Naive thymus-derived CD8-positive, alpha-beta T cell (primary cell): Measurements from ENCODE around the gene HHAT. TPM values are rescaled to one million over a fixed set of nuclear protein-coding genes. Genes with fewer than 3 reads are reported as not detected.

Experiments
- ATAC-seq, 2 donors: fragments of 150-1000 bp; cut with Tn5 transposase in 1 of 2; sonication (Bioruptor Pico), chemical (Tn5 transposase) in 1 of 2; 1 replicate in 1 of 2; 2 replicates in 1 of 2; pipeline ENCODE4 v1.10.0; 2021; ENCODE audit warnings: mild to moderate bottlenecking in 2 of 2, moderate library complexity in 2 of 2
- POLR2A ChIA-PET: fragments of 350-600 bp; sonication (Branson Sonifier 250); formaldehyde crosslinking; loops from one replicate; lab custom pipeline; 2021; ENCODE audit warnings: antibody characterized with exemption; lab: Charles Lee
- DNase-seq, 10 donors: peaks; one replicate each; pipeline versions ENCODE4 v3.0.0 to v3.0.0-alpha.2; 2020 to 2022
- H3K27ac Mint-ChIP-seq, 10 donors: one replicate each; pipeline ENCODE4 v1.8.0; 2020 to 2022; ENCODE audit warnings: mild to moderate bottlenecking in 10 of 10, mixed read lengths in 10 of 10, moderate library complexity in 4 of 10, inconsistent platforms in 1 of 10
- H3K27me3 Mint-ChIP-seq, 5 donors: one replicate each; pipeline ENCODE4 v1.8.0; 2021 to 2022; ENCODE audit warnings: mixed read lengths in 5 of 5
- H3K36me3 Mint-ChIP-seq, 3 donors: one replicate each; pipeline ENCODE4 v1.8.0; 2020 to 2022; ENCODE audit warnings: mixed read lengths in 3 of 3, mild to moderate bottlenecking in 2 of 3, inconsistent platforms in 1 of 3
- H3K4me1 Mint-ChIP-seq, 4 donors: one replicate each; pipeline ENCODE4 v1.8.0; 2021 to 2022; ENCODE audit warnings: mixed read lengths in 4 of 4
- H3K4me3 Mint-ChIP-seq, 10 donors: one replicate each; pipeline ENCODE4 v1.8.0; 2020 to 2022; ENCODE audit warnings: mild to moderate bottlenecking in 10 of 10, mixed read lengths in 10 of 10, moderate library complexity in 6 of 10, inconsistent platforms in 1 of 10
- H3K9me3 Mint-ChIP-seq, 9 donors: one replicate each; pipeline ENCODE4 v1.8.0; 2020 to 2022; ENCODE audit warnings: mixed read lengths in 9 of 9, mild to moderate bottlenecking in 3 of 9, inconsistent platforms in 1 of 9, moderate library complexity in 1 of 9
- polyA plus RNA-seq, 3 donors: library from polyadenylated mRNA; unstranded; fragments of 300-500 nt; fragmentation: Illumina TruSeq; gene quantifications; one replicate each; pipeline ENCODE4 v1.2.3, GENCODE V29; 2021
- total RNA-seq, 8 experiments: library from RNA in 2 of 8; stranded (reverse) in 2 of 8; gene quantifications; one replicate each; pipeline ENCODE4 v1.2.3 and lab custom pipeline; 2021 to 2026

The HHAT gene
- total and polyA plus RNA-seq, 5 experiments from 2014 or later, result 0.74 to 1.8 (median 1.5) TPM

GRCh38 chr1:210527091-210527490 is 198.4 kb downstream of the HHAT start:
- no peaks in the 10 kb centered on the region for H3K9me3 Mint-ChIP-seq
- no peak for ATAC-seq
- H3K27ac Mint-ChIP-seq, result no peak overlapping the region
- POLR2A ChIA-PET, result no interaction called here
- no peak for DNase-seq
- H3K4me3 Mint-ChIP-seq, result no peak overlapping the region
- H3K36me3 Mint-ChIP-seq, result no peaks in the 10 kb centered on the region
- H3K27me3 Mint-ChIP-seq, result peaks cover 0 to 7% (median 0%) of the 10 kb centered on the region in 5 donors
- H3K4me1 Mint-ChIP-seq, result no peaks in the 10 kb centered on the region

GRCh38 chr1:210531475-210532222 is 202.9 kb downstream of the HHAT start:
- H3K27me3 Mint-ChIP-seq, result no peaks in the 10 kb centered on the region
- no peaks in the 10 kb centered on the region for H3K4me1 Mint-ChIP-seq
- ATAC-seq (no peak), DNase-seq (no peak)
- H3K36me3 Mint-ChIP-seq, result no peaks in the 10 kb centered on the region
- no peak overlapping the region for H3K27ac Mint-ChIP-seq
- POLR2A ChIA-PET, result no interaction called here
- no peak overlapping the region for H3K4me3 Mint-ChIP-seq
- no peaks in the 10 kb centered on the region for H3K9me3 Mint-ChIP-seq

GRCh38 chr1:210532223-210532598 is 203.5 kb downstream of the HHAT start:
- POLR2A ChIA-PET, result no interaction called here
- Mint-ChIP-seq H3K9me3 (no peaks in the 10 kb centered on the region), H3K4me3 (no peak overlapping the region), H3K27ac (no peak overlapping the region), H3K27me3 (no peaks in the 10 kb centered on the region), H3K36me3 (no peaks in the 10 kb centered on the region), H3K4me1 (no peaks in the 10 kb centered on the region)
- no peak for ATAC-seq
- DNase-seq, result no peak

GRCh38 chr1:210535761-210536160 is 207.1 kb downstream of the HHAT start:
- no peaks in the 10 kb centered on the region for H3K4me1 Mint-ChIP-seq
- POLR2A ChIA-PET, result no interaction called here
- DNase-seq (no peak), ATAC-seq (no peak)
- H3K9me3 Mint-ChIP-seq, result no peaks in the 10 kb centered on the region
- H3K27me3 Mint-ChIP-seq, result no peaks in the 10 kb centered on the region
- no peak overlapping the region for H3K27ac Mint-ChIP-seq
- no peak overlapping the region for H3K4me3 Mint-ChIP-seq
- H3K36me3 Mint-ChIP-seq, result no peaks in the 10 kb centered on the region

DNA sequence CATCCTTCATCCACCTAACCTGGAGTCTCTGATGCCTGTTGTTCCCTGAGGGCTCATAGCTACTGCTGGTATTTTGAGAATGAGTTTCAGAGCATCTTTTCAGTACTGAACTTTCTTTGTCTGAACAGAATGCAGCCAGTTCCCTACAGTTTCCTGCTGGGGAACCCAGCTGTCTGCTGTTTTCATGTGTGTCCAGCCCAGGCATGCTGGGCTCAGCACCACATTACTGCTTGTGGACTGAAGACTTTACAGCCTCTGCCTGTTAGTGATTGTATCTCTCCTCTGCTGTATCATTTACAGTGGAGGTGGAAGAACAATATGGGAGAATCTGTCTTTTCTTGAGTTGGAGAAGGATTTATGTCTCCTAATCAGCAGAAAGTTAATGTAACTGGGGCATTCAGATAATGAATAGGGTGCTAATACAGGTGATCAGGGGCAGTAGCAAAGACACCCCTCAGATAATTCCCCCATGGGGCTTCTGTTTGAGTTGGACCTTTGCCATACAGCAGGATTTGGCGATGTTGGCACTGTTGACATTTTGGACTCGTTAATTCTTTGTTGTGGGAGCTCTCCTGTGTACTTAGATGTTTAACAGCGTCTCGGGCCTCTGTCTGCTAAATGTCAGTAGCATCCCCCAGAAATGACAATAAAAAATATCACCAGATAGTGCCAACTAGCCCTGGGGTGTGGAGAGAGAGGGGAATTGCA is 207.7 kb downstream of the HHAT start:
- no peaks in the 10 kb centered on the region for H3K4me1 Mint-ChIP-seq
- DNase-seq, result no peak
- H3K4me3 Mint-ChIP-seq, result no peak overlapping the region
- H3K9me3 Mint-ChIP-seq, result no peaks in the 10 kb centered on the region
- no peaks in the 10 kb centered on the region for H3K36me3 Mint-ChIP-seq
- ATAC-seq, result no peak
- POLR2A ChIA-PET, result no interaction called here
- no peaks in the 10 kb centered on the region for H3K27me3 Mint-ChIP-seq
- no peak overlapping the region for H3K27ac Mint-ChIP-seq

GRCh38 chr1:210540288-210540687 is 211.6 kb downstream of the HHAT start:
- Mint-ChIP-seq H3K4me1 (no peaks in the 10 kb centered on the region), H3K36me3 (no peaks in the 10 kb centered on the region), H3K4me3 (no peak overlapping the region), H3K27me3 (no peaks in the 10 kb centered on the region), H3K27ac (no peak overlapping the region), H3K9me3 (peaks cover 0 to 2% (median 0%) of the 10 kb centered on the region in 9 donors)
- POLR2A ChIA-PET, result no interaction called here
- DNase-seq, result no peak
- no peak for ATAC-seq

GRCh38 chr1:210541680-210542358 is 213.1 kb downstream of the HHAT start:
- Mint-ChIP-seq H3K9me3 (peaks cover 0 to 2% (median 0%) of the 10 kb centered on the region in 9 donors), H3K27me3 (peaks cover 0 to 4% (median 0%) of the 10 kb centered on the region in 5 donors), H3K27ac (no peak overlapping the region), H3K36me3 (no peaks in the 10 kb centered on the region), H3K4me3 (no peak overlapping the region), H3K4me1 (no peaks in the 10 kb centered on the region)
- ATAC-seq (no peak), DNase-seq (no peak)
- POLR2A ChIA-PET, result no interaction called here

- ATAC-seq (no peak), DNase-seq (no peak)
- Mint-ChIP-seq H3K4me3 (no peak overlapping the region), H3K27ac (no peak overlapping the region), H3K27me3 (peaks cover 0 to 4% (median 3%) of the 10 kb centered on the region in 5 donors), H3K4me1 (no peaks in the 10 kb centered on the region), H3K9me3 (no peaks in the 10 kb centered on the region), H3K36me3 (no peaks in the 10 kb centered on the region)
- POLR2A ChIA-PET, result no interaction called here
These were observed 223.2 kb downstream of the HHAT start for GRCh38 chr1:210551899-210552298.

DNA sequence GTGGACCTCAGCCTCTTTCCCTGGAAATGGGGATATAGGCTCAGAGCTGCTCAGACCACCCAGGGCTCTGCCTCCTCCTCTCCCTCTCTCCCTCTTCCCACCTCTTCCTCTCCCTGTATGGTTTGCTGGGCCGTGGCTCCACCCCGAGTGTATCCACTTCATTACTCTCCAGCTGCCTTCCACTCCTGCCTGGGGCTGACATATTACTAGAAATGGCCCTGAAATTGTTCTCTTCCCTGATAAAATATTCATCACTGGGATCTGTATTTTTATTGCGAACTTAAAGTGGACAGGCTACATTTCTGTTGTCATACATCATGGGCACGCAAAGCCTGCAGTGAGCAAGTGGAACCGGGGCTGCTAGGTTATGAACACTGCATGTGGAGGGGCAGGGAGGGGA is 225.0 kb downstream of the HHAT start:
- no peak overlapping the region for H3K4me3 Mint-ChIP-seq
- POLR2A ChIA-PET, result no interaction called here
- no peaks in the 10 kb centered on the region for H3K9me3 Mint-ChIP-seq
- H3K36me3 Mint-ChIP-seq, result no peaks in the 10 kb centered on the region
- no peaks in the 10 kb centered on the region for H3K4me1 Mint-ChIP-seq
- H3K27me3 Mint-ChIP-seq, result peaks cover 0 to 9% (median 3%) of the 10 kb centered on the region in 5 donors
- no peak overlapping the region for H3K27ac Mint-ChIP-seq
- DNase-seq (no peak), ATAC-seq (no peak)

GRCh38 chr1:210554382-210554781 is 225.7 kb downstream of the HHAT start:
- no peaks in the 10 kb centered on the region for H3K9me3 Mint-ChIP-seq
- POLR2A ChIA-PET, result no interaction called here
- H3K27ac Mint-ChIP-seq, result no peak overlapping the region
- H3K4me3 Mint-ChIP-seq, result no peak overlapping the region
- H3K27me3 Mint-ChIP-seq, result peaks cover 0 to 9% (median 3%) of the 10 kb centered on the region in 5 donors
- no peak for DNase-seq
- no peaks in the 10 kb centered on the region for H3K36me3 Mint-ChIP-seq
- ATAC-seq, result no peak
- no peaks in the 10 kb centered on the region for H3K4me1 Mint-ChIP-seq

GRCh38 chr1:210556475-210556874 is 227.8 kb downstream of the HHAT start:
- peaks cover 0 to 9% (median 3%) of the 10 kb centered on the region in 5 donors for H3K27me3 Mint-ChIP-seq
- no peaks in the 10 kb centered on the region for H3K36me3 Mint-ChIP-seq
- ATAC-seq (no peak), DNase-seq (no peak)
- POLR2A ChIA-PET, result no interaction called here
- no peaks in the 10 kb centered on the region for H3K4me1 Mint-ChIP-seq
- no peaks in the 10 kb centered on the region for H3K9me3 Mint-ChIP-seq
- H3K4me3 Mint-ChIP-seq, result no peak overlapping the region
- H3K27ac Mint-ChIP-seq, result no peak overlapping the region

- POLR2A ChIA-PET, result no interaction called here
- no peaks in the 10 kb centered on the region for H3K36me3 Mint-ChIP-seq
- H3K27ac Mint-ChIP-seq, result no peak overlapping the region
- H3K9me3 Mint-ChIP-seq, result no peaks in the 10 kb centered on the region
- DNase-seq, result no peak
- ATAC-seq, result no peak
- H3K4me1 Mint-ChIP-seq, result no peaks in the 10 kb centered on the region
- H3K4me3 Mint-ChIP-seq, result no peak overlapping the region
- H3K27me3 Mint-ChIP-seq, result peaks cover 0 to 9% (median 1%) of the 10 kb centered on the region in 5 donors
These were observed 228.8 kb downstream of the HHAT start for GRCh38 chr1:210557426-210558077.

GRCh38 chr1:210558302-210558701 is 229.6 kb downstream of the HHAT start:
- POLR2A ChIA-PET, result no interaction called here
- Mint-ChIP-seq H3K36me3 (no peaks in the 10 kb centered on the region), H3K4me1 (no peaks in the 10 kb centered on the region), H3K4me3 (no peak overlapping the region), H3K27me3 (peaks cover 0 to 11% (median 0%) of the 10 kb centered on the region in 5 donors), H3K9me3 (no peaks in the 10 kb centered on the region), H3K27ac (no peak overlapping the region)
- DNase-seq, result no peak
- no peak for ATAC-seq
